Stromal cell of bone marrow (primary cell): Measurements from ENCODE around the gene RBM44.
"Not testable (repeated sequence)": the region's sequence is repeated elsewhere in the genome, so short reads cannot be mapped to it uniquely, and the experiment has no call there.

Source experiments
- DNase-seq: peaks from one replicate; pipeline ENCODE4 v3.0.0-alpha.2; 2012; ENCODE audit warnings: low read depth

RBM44 gene

DNA sequence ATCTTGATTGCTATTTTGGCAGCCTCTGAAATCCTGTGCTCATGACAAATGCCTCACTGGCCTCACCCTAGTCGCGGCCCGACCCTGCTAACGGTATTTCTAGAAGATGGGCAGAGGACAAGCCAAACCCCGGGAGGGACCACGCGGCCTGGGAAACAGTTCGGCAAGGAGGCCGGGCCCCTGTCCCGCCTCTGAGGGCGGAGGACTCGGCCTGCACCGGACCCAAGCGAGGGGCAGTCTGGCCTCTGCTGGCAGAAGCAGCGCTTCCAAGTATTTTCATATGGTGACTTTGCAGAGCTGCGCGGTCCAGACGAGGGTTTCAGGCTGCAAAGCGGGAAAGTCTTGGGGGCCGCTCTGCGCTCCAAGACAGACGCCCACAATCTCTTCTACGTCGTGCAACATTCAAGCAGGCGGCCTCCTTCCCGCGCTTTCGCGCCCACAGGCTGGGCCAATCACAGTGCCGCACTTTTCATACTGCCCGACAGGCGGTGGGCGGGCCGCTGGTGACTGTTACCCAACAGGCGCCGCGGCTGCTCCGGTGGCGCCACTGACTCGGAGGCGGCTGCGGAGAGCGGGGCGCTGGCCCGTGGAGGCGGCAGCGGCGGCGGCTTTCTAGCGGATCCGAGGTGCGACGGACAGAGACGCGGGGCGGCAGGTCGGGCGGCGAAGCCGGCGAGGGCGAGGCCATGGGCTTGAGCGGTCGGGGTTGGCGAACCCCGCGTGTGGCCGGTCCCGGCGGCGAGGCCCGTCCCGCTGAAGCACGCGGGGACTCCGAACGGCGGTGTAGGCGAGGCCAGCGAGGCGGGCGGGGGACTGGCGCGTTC is at the start of gene RBM44:
RBM44 (plus strand) TSS at position 544 of the 824 bp plus-strand sequence. CDS start 14,831 bp downstream, outside the sequence.
- no peak for DNase-seq

DNA sequence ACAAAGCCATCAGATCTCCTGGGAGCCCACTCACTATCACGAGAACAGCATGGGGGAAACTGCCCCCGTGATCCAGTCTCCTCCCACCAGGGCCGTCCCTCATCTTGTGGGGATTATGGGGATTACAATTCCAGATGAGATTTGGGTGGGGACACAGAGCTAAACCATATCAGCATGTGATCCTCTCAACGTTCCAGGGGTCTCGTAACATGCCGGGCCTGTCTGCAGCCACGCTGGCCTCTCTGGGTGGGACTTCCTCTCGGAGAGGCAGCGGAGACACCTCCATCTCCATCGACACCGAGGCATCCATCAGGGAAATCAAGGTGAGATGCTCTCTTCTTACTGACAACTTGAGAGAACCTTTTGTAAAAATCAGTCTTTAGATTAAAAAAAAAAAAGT is 49.6 kb upstream of the RBM44 start:
- DNase-seq, result no peak

- DNase-seq, result no peak
Measured at GRCh38 chr2:237749961-237750360, 48.6 kb upstream of the RBM44 start.

DNA sequence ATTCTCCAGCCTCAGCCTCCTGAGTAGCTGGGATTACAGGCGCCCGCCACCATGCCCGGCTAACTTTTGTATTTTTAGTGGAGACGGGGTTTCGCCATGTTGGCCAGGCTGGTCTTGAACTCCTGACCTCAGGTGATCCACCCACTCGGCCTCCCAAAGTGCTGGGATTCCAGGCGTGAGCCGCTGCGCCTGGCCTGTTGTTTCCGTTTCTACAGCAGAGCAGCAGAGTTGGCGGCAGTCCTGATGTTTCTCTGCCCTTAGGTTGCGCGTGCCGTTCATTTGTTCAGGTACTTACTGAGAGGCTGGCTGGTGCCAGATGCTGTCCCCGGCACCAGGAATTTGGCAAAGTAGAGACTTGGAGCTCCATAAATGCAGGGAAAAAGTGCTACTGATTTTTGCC is 48.1 kb upstream of the RBM44 start:
- DNase-seq, result not testable (repeated sequence)

GRCh38 chr2:237752761-237753165 is 45.8 kb upstream of the RBM44 start:
- no peak for DNase-seq

DNA sequence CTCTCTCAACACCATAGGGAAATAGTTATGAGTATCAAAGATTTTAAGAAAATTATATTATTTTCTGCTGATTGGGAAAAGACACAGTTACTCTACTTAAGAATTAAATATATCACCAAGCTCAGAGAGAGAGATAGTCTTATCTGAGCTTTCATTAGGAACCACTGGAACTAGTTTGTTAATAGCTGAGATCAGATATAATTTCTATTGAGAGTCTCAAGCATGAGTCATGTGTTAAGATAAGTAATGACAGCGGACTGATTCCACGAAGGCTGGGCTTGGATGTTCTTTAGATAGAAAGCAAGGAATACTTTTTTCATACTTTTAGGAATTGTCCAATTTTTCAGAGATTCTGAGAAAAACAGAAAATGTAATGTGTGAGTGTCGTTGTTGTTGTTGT is 44.4 kb upstream of the RBM44 start:
- no peak for DNase-seq

- no peak for DNase-seq
Measured at GRCh38 chr2:237754626-237755248, 43.8 kb upstream of the RBM44 start.

DNA sequence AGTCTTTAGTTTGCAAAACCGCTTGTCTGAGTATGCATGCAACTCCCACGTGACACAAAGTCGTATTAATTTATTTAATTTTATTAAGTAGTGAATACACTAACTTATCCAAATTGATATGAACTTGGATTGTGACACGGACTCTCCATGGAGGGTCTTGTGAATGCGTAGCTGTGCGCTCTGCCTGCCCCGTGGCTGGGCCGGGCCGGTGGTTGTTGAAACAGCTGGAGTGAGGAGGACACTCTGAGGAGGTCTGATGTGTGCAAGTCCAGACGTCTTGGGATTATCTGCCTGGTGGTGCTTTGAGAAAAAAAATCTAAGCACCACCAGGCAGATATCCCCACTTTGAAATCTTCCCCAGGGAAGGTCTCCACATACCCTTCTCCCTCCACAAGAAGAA is 41.0 kb upstream of the RBM44 start:
- no peak for DNase-seq

- DNase-seq, result no peak
Measured at GRCh38 chr2:237758185-237758584, 40.4 kb upstream of the RBM44 start.

DNA sequence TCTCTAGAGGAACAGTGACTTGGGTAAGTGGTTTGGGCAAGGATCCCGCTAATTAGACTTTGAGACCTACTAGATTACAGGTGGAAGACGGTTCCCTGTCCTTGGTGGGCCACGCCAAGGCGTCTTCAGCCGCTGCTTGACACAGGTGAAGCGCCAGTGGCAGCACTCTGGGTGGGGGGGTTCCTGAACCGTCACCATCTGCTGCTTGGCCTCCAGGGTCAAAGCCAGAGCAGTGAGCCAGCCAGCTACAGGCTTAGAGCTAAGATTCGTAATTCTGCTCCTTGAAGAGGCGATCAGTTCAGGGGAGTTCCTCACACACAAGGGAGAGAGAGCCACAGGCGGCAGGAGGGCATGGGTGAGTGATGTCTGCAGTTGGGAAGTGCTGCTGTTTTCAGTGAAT is 39.4 kb upstream of the RBM44 start:
- DNase-seq, result no peak

- no peak for DNase-seq
Measured at GRCh38 chr2:237760506-237761502, 37.8 kb upstream of the RBM44 start.

- DNase-seq, result not testable (repeated sequence)
Measured at GRCh38 chr2:237762291-237763182, 36.0 kb upstream of the RBM44 start.

DNA sequence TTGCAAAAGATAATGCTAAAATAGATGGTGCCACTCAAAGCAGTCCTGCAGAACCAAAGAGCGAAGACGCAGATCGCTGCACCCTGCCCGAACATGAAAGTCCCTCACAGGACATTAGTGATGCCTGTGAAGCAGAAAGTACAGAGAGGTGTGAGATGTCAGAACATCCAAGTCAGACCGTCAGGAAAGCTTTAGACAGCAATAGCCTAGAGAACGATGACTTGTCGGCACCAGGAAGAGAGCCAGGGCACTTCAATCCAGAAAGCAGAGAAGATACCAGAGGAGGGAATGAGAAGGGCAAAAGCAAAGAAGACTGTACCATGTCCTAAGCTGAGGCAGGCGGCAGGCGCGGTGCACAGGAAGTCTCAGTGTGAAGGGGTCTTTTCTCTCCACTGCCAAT is 34.8 kb upstream of the RBM44 start:
- no peak for DNase-seq

DNA sequence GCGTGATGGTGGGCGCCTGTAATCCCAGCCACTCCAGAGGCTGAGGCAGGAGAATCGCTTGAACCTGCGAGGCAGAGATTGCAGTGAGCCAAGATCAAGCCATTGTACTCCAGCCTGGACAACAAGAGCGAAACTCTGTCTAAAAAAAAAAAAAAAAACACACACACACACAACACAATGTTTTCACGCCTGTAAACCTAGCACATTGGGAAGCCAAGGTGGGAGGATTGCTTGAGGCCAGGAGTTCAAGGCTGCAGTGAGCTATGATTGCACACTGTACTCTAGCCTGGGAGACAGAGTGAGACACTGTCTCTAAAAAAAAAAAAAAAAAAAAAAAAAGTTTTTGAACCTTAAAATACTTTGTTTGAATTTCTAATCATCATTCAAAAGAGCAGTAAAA is 33.5 kb upstream of the RBM44 start:
- DNase-seq, result not testable (repeated sequence)

DNA sequence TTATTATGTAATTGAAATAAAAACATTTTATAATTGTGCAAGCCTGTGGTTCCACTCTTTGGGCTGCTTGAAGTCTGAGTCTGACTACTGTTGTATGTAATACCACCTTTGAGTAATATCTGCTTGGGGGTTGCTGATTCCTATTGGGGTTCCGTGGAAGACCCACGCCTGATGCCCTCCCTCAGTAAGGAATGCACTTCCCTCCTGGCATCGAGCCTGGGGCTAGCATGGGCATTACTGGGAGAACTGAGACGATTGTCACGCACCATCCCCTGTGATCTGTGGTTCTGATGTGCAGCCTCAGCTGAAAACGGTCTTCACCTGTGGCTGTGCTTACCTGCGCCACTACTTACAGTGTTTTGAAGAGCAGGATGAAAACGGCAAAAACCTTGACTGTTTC is 32.7 kb upstream of the RBM44 start:
- DNase-seq, result no peak

GRCh38 chr2:237766340-237766739 is 32.2 kb upstream of the RBM44 start:
- no peak for DNase-seq

DNA sequence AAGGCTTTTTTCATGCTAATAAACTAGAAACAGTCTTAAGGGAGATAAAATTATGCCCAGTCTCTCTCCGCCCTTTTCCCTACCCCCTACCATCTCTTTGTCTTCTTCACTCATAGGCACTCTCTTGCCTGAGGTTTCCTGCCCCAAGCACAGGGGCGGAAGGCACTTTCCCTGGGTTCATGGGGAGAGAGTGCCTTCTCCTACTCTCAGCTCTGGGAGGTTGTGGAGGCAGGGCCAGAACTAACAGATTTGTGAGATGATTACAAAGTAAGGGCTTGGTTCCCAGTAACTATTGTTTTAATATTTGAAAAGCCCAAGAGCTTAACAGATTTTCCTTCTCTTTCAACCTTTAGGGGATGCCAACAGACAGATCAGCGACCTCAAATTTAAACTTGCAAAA is 26.1 kb upstream of the RBM44 start:
- no peak for DNase-seq

DNA sequence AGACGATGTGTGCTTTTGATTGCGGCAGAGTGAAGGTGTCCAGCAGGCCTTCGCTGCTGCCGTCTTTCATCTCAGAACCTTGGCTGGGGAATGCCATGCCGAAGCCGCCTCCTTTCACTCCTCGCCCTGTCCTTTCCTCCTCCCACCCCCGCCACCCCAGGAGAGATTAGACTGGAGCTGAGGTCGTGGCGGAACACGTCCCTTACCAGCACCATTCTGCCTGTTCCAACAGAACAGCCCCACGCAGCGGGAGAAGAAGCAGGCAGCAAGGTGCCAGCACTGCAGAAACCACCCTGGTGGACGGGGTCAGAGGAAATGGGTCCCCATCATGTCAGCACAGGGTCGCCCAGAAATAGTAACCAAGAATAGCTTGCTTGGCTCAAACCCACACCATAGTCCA is 24.8 kb upstream of the RBM44 start:
- no peak for DNase-seq

- DNase-seq, result no peak
Measured at GRCh38 chr2:237774811-237775553, 23.6 kb upstream of the RBM44 start.

DNA sequence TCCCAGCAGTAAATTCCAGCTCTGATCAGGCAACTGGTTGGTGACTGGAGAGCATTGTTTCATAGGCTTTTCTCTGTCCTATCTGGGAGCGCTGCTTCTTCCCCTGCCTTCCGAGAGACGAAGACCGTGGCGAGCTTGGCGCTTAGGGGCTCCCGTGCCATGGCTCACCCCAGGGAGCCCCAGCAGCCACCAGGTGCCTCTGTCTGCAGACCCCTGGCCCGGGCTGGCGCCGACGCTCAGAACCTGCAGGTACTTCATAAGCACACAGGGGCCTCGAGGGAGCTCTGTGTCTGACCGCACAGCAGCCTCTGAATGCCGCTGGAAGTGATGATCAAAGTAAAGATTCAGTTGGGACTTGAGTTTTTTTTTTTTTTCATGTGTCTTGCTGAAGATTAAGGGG is 19.1 kb upstream of the RBM44 start:
- no peak for DNase-seq

- no peak for DNase-seq
Measured at GRCh38 chr2:237782181-237782580, 16.4 kb upstream of the RBM44 start.
